DMS79 (cell line): ENCODE data around the gene DRGX.

Source experiments
- DNase-seq: peaks from one replicate; lab custom pipeline; 2025; lab: John Stamatoyannopoulos, UW

Gene DRGX

DNA sequence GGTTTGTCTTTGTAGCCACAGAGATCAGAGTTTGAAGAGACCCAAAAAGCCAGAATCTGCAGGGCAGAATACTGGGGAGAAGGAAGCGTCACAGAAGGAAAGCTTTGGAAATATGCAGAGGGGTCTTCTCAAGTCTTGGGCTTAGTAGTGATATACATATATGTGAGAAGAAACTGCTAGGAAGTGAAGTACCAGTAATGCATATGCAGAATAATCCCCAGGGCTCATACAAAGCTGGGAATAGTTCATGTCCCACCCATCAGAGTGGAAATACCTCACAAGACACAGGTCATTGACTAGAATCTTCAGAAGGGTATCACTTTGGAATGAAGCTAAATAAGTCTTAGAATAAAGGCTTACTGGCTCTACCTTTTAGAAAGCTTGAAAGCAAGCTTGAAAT, 57.3 kb downstream of the DRGX start:
- no peak for DNase-seq

DNA sequence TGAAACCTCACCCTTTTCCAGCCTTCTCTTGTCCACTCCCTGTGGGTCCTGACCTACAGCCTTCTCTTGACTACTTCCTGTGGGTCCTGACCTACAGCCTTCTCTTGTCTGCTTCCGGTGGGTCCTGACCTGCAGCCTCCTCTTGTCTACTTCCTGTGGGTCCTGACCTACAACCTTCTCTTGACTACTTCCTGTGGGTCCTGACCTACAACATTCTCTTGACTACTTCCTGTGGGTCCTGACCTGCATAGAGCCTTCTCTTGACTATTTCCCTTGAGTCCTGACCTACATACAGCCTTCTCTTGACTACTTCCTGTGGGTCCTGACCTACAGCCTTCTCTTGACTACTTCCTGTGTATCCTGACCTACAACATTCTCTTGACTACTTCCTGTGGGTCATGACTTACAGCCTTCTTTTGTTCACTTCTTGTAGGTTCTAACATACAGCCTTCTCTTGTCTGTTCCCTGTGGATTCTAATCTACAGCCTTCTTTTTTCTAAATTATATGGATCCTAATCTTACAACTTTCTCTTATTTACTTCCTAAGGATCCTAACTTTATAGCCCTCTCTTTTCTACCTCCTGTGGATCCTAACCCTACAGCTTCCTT, 60.4 kb downstream of the DRGX start:
- DNase-seq = no peak

DNA sequence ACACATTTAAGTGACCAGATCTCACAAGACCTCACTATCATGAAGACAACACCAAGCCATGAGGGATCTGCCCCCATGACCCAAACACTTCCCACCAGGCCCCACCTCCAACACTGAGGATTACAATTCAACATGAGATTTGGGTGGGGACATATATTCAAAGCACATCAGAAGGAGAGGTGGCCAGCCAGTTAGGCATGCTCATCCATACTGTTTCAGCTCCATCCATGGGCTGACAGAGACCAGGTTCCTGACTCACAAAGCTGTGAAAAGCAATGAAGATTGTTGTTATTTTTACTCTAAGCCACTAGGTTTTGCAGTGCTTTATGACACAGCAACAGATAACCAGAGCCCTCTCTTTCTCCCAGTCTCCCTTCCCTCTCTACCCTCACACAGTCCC, 60.9 kb downstream of the DRGX start:
- DNase-seq = no peak

DNA sequence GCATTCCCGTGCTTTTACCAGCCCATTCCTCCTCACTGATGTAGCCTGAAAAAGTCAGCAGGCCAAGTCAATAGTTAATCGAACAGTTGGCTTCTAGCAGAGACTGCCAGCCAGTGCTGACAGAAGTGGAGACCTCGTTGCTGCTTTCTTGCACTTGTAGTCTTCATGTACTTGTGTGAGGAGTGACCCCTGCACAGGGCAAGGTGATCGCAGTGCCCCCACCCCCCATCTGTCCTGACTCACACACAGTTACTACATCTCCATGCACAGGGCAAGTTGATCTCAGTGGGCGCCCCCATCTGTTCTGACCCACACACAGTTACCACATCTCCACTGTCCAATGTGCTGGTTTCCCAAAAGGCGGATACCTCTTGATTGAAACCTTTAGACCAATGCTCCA, 62.7 kb downstream of the DRGX start:
- no peak for DNase-seq

DNA sequence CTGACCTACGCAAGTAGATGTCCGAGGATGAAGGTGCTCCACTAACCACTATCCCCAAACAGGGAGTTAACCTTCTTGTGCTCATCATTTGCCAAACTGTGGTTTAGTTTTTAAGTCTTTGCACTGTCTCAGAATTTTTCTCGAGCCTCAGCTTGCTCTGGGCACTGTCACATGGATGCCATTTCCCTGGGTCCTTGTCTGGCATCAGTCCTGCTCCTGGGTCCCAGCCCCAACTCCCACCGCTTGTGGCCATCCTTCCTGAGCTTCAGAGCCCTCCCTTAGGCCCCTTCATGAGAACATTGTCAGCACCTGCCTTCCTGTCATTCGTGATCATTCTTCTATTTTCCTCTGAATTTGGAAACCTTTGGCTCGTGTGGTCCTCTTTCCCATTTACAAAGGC, 63.1 kb downstream of the DRGX start:
- no peak for DNase-seq

DNA sequence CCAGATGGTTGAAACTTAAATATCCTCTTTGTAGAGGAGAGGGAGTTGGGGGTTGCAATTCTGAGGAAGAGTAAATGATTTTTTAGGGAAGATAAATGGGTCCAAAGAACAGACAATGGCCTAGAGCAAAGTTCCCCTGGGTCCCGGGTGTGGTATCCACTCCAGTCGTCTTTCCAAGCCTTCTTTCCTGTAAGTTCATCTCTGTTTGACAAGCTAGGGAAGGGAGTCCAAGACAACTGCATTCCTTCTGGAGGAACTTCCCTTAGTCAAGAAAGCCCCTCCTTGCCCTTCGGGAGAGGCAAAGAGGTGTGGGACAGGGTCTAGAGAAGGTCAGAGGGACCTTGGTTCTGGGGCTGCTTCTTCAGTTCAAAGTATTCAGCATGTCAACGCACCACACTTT, 63.6 kb downstream of the DRGX start:
- no peak for DNase-seq

DNA sequence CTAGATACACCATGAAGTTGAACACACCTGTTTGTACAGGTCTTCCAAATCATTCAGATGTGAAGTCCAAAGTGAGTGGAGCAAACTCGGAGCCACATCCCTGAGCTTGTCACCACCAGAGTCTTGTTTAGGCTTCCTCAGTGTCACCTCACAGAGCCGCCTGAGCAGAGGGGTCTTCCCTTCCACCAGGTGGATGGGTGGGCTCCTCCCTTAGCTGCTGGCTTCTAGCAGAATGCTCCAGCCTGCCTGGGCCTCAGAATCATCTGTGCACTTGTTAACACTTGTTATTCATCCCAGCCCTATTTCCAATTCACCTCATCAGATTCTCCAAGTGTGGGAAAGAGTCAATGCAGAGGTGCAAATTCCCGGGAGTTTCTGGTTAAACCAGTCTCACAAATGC, 64.5 kb downstream of the DRGX start:
- no peak for DNase-seq

DNA sequence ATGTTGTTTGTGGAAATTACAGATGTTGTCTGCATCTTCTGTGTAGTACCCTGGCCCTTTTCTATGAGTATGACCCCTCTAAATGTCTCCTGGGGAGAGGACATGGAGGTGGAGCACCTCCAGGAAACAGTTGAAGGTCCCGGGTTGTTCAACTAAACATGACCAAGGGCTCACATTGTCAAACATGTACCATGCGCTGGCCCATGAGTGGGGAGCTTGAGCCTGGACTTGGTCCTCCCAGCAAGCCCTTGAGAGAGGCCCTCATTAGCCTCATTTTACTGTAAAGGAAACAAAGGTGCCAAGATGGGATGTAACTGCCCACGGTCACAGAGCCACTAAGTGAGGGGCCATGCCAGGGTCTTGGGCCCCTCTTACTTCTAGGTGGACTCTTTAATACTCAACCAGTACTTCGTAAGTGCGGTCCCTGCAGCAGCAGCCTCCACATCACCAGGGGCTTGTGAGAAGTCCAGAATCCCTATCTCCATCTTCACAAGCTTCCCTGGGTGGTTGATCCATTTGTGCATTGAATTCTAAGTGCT, 65.7 kb downstream of the DRGX start:
- no peak for DNase-seq

DNA sequence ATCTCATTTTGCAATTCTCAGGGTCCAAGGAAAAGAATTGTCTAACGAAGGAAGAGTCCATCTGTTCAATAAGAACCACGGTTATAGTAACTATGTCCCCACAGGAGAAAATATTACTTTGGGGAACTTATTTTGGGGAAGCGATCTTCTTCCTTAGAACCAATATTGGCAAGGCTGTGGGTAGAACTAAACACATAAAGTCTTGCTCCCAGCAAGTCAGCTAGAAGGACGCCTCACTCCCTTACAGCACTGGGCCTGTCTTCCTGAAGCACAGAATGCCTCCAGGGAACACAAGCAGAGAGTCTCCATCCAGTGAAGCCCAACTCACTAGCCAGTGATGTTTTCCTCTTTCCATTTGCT, 66.8 kb downstream of the DRGX start:
- no peak for DNase-seq

DNA sequence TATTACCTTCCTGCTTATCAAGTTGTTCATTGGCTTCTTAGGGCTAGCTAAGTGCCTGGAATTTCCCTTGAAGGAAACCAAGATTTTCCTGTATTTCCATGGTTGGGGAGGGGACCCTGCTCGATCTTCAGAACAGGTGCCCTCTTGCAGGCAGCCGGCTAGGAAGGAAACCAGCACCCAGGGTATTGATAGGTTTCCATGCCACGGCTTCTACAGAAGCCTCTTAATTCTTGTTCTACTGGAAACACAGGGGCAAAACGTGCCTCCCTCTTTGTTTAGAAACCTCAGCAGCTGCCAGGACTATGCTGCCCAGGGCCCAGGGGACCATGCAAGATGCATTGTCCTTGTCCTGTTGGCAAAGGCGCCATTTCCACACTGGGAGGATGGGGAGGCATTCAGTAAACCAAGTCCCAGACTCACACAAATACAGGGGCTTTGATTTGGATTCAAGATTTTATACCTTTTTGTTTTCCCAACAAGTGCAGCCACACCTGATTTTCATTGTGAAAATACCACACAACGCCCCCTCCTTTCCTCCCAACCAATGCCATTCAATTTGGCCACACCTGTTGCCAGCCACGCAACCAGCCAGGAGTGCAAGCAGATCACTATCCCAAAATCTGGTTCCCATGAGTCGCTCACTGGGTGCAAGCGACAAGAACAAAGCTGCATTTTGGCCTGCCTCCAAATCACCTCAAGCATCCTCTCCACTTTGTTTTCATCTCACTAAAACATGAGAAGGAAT, 67.3 kb downstream of the DRGX start:
- DNase-seq = no peak

DNA sequence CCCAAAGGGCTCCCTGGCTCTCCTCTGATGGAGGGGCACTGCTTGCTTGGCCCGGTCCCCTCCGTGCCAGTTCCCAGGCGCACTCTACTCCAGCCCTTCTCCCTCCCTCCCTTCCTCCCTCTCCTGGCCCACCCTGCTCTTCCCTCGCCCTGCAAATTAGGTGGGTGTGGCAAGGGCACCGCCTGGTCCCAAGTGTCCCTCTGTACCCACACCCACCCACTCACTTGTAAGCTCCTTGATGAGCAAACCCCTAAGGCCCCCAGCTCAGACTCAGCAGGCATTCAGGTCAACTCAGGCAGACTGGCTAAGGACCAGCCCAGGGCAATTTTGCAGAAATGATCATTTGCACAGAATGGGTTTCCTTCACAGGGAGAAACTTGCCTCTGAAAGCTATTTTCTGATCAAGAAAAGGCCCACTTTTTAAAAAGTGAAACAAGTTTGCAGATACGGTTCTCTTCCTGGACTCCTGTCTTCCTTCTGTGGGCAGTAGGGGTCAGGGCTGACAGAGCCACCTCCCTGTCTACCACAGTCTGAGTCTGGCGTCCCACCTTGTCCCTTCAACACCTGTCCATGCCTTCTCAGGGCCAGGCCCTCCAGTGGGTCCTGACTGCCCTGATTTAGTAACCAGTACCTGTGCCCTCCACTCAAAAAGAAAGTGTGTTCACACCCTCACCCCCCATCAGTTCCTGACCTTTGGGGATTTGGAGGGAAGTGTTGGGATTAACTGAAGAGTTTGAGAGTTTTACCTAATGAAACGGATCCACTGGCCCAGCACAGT, 68.7 kb downstream of the DRGX start:
- no peak for DNase-seq

DNA sequence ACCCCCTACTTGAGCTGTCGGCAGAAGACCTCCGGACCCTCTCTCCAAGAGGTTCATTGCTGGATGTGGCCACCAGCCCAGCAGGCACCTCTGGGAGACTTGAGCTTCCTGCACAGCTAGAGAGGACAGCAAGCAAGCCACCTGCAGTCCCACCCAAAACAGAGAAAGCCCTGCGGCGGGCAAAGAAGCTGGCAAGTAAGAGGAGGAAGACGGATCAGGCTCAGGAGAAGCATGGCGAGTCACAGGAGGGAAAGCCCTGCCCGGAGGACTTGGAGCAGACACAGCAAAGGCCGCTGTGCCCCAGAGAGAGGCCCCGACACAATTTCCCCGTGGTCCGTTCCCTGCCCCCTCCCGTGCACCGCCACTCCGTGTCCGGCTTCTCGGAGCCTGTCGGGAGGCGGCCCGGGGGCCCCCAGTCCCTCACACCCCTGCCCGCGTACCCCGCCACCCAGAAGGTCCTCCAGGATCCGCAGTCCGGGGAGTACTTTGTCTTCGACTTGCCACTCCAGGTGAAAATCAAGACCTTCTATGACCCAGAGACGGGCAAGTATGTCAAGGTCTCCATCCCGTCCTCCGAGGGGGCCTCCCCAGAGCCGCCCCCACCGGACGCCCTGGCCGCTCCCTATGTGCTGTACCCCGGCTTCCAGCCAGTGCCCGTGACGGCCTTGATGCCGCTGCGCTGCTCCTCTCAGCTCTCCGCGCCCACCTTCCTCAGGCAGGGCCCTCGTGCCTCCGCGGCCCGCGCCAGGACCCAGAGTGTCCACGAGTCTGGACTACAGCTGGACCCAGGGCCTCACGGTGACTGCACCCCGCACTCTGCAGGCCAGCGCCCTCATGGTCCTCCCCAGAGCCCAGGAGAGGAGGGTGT, 69.7 kb downstream of the DRGX start:
- no peak for DNase-seq

DNA sequence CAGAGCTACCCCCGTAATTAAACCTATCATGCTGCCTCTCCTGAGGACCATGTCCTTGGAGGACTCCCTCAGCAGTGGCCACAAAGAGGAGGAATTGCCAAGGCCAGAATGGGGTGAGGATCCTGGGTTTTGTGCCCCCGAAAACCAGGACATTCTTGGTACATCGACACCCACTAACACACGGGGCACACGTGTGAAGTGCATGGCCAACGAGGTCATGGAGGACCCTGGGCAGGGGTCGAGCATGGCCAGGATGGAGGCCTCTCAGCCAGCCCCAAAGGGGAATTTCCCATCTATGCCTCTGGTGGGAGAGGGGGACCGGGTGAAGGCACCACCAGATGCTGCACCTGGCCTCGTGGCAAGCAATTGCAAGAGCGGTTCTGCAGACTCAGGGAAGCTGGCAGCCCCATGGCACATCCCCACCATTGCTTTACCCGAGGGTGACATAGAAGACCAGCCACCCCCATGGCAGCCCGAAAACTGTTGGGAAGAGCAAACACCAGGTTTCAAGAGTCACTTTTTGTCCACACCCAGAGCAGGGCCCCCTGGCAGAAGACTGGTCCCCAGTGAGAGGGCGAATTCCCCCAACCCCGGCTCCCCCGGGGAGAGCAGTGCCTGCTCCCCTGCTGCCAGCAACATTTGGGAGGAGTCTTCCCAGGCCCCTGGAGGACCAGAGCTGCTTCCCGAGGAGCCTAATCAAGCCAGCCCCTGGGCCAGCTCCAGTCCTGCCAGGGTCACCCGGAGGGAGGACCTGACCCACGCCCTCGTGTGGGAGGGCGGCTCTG, 70.6 kb downstream of the DRGX start:
- DNase-seq = no peak

DNA sequence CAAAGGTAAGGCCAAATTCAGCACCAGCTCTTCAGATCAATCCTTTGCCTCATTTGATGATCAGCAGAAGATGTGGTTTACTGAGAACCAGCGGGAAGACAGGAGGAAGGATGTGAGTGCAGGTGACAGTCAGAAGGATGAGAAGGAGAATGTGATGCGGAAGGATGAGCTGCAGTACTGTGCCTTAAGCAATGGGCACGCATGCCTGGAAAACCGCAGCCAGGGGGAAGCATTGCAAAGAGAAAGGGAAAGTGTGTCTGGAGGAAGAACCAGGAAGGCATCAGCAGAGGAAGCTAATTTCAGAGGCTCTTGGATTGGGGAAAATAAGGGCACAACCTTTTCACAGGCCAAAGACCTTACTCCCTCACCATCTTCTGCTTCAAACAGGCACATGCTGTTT, 71.2 kb downstream of the DRGX start:
- no peak for DNase-seq

DNA sequence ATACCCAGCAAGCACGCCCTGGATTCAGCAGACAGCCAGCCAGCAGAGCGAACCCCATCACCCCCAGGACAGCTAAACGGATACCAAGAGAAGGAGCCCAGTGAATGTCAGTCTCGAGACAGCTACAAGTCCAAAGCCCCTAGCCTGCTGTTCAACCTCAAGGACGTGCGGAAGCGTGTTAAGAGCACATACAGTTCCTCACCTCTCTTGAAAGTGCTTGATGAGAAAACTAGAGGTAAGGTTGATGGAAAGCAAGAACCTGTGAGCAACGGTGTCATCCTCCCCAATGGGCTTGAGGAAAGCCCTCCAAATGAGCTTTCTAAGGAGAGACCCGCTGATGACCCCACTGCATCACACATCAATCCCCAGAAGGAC, 72.0 kb downstream of the DRGX start:
- DNase-seq = no peak

DNA sequence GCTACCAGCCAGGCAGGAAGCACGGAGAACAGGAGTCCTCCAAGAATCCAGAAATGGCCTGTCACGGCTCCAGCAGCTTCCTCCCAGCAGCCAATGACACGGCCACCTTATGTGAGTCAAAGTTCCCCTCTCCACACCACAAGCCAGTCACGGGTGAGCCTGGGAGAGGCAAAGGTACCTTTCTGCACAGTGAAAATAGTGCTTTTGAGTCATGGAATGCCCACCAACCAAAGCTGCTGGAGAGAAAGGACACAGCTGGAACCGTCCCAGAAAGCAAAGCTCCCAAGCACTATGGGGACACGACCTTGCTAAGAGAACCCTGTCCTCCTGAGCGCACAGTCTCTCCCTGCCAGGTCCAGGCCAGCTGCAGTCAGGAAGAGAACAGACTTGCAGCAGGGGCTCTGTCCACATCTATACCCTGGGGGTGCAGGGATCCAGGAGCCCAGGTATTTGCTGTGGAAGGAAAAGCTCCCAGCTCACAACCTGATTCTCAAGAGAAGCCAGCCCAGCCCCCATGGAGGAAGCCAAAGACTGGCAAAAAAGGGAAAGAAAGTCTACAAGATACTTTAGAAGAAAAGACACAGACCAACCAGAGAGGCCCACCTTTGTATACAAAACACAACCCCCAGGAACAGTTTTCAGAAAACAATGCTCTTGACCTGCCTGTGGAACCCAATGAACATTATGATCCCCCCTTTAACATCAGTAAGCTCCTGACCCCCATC, 72.6 kb downstream of the DRGX start:
- no peak for DNase-seq

DNA sequence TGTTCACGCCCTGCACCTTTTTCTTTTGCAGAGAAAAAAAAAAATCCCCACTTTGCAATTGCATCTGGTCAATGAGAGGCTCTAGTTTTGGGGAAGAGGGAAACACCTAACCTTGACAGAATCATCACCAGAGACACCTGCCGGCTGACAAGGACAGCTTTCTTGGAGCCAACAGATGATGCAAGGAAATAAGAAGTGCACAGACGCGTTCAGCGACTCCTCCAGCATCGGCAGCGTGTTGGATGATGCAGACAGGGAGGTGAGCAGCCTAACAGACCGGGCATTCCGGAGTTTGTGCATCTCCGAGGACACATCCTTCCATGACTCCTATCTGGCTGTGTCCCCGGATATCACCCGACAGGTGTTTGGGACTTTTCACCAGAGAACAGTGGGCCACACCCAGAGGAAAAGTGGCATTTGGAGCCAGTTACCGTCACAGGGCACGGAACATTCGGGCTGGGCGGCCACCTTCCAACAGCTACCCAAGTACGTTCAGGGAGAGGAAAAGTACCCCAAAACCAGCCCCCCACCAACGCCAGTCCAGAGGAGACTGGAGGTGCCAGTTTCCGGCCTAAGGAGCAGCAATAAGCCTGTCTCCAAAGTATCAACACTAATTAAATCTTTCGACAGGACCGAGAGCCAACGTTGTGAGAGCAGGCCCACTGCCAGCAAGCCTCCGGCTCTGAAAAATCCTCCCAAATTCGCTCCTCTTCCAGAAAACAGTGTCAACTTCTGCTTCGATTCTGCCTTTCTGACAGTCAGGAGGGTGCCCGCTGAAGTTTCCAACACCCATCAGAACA, 73.3 kb downstream of the DRGX start:
- DNase-seq = no peak

DNA sequence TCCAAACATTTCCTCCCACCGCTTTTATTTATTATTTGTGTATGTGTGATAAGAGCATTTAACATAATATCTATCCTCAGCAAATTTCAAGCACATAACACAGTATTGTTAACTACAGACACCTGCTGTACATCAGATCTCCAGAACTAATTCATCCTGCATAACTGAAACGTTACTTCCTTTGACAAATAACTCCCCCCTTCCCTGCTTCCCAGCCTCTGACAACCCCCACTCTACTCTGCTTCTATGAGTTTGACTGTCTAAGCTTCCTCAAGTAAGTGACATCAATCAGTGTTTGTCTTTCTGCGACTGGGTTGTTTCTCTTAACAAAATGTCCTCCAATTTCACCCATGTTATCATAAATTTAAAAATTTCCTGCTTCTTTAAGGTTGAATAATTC, 74.9 kb downstream of the DRGX start:
- DNase-seq = no peak

DNA sequence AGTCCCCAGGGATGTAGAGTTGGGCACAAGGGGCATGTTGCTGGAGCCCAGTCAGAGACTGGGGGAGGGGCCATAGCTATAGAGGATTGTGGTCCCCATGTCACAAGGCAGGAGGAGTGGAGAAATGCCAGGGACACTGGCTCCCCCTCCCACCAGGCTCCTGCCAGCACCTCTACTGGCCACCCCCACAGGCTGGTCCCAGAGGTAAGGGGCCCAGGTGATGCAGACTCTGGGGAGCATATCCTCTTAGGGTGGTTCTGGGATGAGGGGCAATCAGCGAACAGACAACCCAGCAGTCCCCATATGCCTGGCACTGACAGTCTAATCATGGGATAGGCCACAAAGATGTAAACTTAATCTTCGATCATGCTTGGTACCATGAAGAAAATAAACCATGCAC, 75.7 kb downstream of the DRGX start:
- no peak for DNase-seq

DNA sequence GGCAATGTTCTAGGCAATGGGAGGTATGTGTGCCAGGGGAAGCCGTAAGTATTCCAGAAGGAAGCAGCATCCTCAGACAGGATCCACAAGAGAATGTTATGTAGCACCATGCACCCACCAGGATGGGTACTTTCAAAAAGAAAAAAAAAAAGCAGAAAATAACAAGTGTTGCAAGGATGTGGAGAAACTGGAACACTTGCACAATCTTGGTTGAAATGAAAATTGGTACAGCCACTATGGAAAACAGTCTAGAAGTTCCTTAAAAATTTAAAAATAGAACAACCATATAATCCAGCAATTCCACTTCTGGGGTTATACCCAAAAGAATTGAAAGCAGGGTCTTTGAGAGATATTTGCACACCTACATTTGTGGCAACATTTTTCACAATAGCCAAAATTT, 76.7 kb downstream of the DRGX start:
- no peak for DNase-seq
